Progenitor cell of endocrine pancreas (in vitro differentiated cells): ENCODE measurements around the gene DOCK1. TPM values are rescaled to one million over a fixed set of nuclear protein-coding genes. Genes with fewer than 3 reads are reported as not detected.

Source experiments
- DNase-seq: peaks from one replicate; pipeline ENCODE4 v3.0.0; 2021; ENCODE audit warnings: low spot score; ENCODE audit not compliant: unreplicated experiment
- H3K27ac Mint-ChIP-seq: 2 replicates; pipeline ENCODE4 v1.8.0; 2021; ENCODE audit warnings: mild to moderate bottlenecking, moderate library complexity, mixed read lengths
- H3K27me3 Mint-ChIP-seq: 2 replicates; pipeline ENCODE4 v1.8.0; 2021; ENCODE audit warnings: mixed read lengths
- H3K36me3 Mint-ChIP-seq: 2 replicates; pipeline ENCODE4 v1.8.0; 2022; ENCODE audit warnings: mixed read lengths; ENCODE audit not compliant: insufficient read depth
- H3K4me1 Mint-ChIP-seq: 2 replicates; pipeline ENCODE4 v1.8.0; 2021; ENCODE audit warnings: low read depth, mixed read lengths
- H3K4me3 Mint-ChIP-seq: 2 replicates; pipeline ENCODE4 v1.8.0; 2021; ENCODE audit warnings: low read depth, mild to moderate bottlenecking, moderate library complexity, mixed read lengths
- H3K9me3 Mint-ChIP-seq: 2 replicates; pipeline ENCODE4 v1.8.0; 2021; ENCODE audit warnings: low read depth, mixed read lengths
- total RNA-seq: library from RNA; stranded (reverse); gene quantifications from 2 replicates; pipeline ENCODE4 v1.2.1, GENCODE V29; 2021
- TF ChIP-seq, protein P1 (sequence below): fragments of 200-600 bp; sonication (generic); IDR thresholded peaks from one replicate; pipeline ENCODE4 v1.5.0; 2021; ENCODE audit warnings: antibody characterized with exemption, mild to moderate bottlenecking; ENCODE audit not compliant: unreplicated experiment

DOCK1 gene
- total RNA-seq, 1 donor from 2014 or later, result 77.8 TPM

DNA sequence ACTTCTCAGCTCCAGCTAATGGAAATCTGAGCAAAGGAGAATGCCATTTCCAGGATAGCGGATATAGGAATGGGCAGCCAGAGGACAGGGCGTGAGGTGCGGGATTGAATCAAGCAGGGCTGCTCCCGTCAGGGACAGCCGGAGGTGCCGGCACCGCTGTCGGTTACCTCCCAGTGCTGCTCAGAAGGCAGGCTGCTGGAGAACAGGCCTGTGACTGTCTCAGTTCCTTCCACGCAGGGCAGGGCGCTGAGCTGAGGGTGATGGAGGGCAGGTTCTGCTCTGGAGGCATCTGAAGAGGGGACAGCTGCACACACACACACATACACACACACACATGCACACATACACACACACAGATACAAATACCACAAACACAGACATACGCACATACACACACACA, 111.1 kb downstream of the DOCK1 start:
- DNase-seq, result no peak
- no peaks in the 10 kb centered on the region for H3K27me3 Mint-ChIP-seq
- H3K27ac Mint-ChIP-seq, result no peak overlapping the region
- TF ChIP-seq, protein P1, sequence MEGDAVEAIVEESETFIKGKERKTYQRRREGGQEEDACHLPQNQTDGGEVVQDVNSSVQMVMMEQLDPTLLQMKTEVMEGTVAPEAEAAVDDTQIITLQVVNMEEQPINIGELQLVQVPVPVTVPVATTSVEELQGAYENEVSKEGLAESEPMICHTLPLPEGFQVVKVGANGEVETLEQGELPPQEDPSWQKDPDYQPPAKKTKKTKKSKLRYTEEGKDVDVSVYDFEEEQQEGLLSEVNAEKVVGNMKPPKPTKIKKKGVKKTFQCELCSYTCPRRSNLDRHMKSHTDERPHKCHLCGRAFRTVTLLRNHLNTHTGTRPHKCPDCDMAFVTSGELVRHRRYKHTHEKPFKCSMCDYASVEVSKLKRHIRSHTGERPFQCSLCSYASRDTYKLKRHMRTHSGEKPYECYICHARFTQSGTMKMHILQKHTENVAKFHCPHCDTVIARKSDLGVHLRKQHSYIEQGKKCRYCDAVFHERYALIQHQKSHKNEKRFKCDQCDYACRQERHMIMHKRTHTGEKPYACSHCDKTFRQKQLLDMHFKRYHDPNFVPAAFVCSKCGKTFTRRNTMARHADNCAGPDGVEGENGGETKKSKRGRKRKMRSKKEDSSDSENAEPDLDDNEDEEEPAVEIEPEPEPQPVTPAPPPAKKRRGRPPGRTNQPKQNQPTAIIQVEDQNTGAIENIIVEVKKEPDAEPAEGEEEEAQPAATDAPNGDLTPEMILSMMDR, result no peak
- H3K4me3 Mint-ChIP-seq, result no peak overlapping the region
- H3K36me3 Mint-ChIP-seq, result peaks cover 14% of the 10 kb centered on the region
- H3K4me1 Mint-ChIP-seq, result peaks cover 6% of the 10 kb centered on the region
- no peaks in the 10 kb centered on the region for H3K9me3 Mint-ChIP-seq

DNA sequence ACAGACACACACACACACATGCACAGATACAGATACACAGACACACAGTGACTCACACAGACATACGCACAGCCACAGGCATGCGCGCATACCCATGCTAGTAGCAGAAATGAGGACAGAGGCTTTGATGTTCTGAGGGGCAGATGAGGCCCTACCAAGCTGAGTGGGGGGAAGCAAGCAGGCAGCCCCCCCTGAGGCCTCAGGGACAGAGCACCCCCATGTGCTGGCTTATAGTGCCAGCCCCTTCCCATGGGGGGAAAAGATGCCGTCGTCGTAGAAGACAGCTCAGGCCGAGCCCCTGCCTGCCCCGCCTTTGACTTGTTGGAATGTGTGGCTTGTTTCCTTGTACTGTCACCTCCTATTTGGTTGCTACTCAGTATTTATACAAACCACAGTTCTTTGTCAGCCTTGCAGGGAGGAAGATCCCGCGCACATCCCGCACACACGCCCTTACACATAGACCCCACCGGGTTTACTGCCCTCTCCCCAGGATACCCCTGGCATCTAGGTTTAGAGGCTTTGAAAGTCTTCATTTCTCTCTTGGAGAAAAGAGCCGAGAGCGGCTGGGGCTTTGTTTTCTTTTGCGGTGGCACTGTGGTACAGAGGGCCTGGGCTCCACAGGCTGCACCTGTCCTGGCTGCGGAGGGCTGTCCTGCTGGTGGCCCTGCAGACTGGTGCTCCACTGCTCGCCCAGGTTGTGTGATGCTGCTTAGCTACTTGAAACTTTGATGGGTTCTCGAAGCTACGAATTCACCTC, 112.5 kb downstream of the DOCK1 start:
- DNase-seq, result no peak
- Mint-ChIP-seq H3K36me3 (peaks cover 4% of the 10 kb centered on the region), H3K4me1 (peaks cover 4% of the 10 kb centered on the region), H3K27ac (no peak overlapping the region), H3K27me3 (no peaks in the 10 kb centered on the region), H3K4me3 (no peak overlapping the region), H3K9me3 (no peaks in the 10 kb centered on the region)
- TF ChIP-seq, protein P1, result no peak

DNA sequence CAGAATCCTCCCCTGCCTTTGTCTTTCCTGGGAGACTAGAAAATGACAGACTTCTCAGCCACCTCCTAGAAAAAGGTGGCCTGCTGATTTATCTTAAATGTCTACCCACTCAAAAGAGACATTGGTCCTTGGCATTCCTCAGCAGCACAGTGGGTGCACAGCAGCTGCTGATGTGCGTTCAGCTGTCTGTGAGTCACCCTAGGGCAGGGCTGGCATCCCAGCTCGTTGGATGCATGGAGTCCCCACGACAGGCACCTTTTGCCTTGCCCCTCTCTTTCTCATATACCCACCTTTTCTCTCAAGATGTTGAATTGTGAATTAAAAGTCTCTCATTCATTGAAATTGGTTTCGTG, 113.0 kb downstream of the DOCK1 start:
- H3K4me1 Mint-ChIP-seq, result no peaks in the 10 kb centered on the region
- peaks cover 4% of the 10 kb centered on the region for H3K36me3 Mint-ChIP-seq
- no peaks in the 10 kb centered on the region for H3K9me3 Mint-ChIP-seq
- H3K4me3 Mint-ChIP-seq, result no peak overlapping the region
- DNase-seq, result no peak
- H3K27ac Mint-ChIP-seq, result no peak overlapping the region
- TF ChIP-seq, protein P1, result no peak
- H3K27me3 Mint-ChIP-seq, result no peaks in the 10 kb centered on the region

DNA sequence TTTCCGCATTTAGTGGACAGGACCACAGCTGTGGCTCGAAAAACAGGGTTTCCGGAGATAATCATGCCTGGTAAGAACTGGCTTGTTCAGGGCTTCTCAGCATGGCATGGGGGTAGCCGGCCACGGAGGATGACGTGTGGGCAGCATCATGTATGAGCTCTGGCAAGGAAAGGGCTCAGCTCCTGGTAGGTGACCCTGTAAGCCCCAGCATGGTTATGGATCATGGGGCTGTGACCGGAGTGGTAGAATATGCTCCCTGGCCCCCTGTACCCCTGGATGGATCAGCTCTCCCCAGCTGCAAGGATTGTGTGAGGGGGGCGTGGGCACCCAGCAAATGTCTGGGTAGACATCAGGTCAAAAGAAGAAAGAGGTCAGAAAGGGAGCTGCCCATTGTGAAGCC, 113.5 kb downstream of the DOCK1 start:
- Mint-ChIP-seq H3K9me3 (no peaks in the 10 kb centered on the region), H3K27ac (no peak overlapping the region), H3K4me1 (no peaks in the 10 kb centered on the region), H3K4me3 (no peak overlapping the region), H3K36me3 (peaks cover 4% of the 10 kb centered on the region), H3K27me3 (no peaks in the 10 kb centered on the region)
- DNase-seq, result no peak
- TF ChIP-seq, protein P1, result no peak

DNA sequence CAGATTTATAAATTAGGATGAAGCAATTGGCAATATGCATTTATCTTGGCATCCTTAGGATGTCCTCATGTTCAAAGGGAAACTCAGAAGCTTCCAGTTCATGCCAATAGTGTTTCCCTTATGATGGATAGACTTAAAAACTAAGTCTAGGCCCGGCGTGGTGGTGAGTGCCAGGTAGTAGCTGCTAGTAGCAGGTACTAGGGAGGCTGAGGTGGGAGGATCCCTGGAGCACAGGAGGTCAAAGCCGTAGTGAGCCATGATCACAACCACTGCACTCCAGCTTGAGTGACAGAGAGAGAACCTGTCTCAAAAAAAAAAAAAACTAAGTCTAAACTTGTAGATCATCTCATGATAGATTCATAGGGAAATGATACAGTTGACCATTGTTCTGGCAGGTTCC, 115.0 kb downstream of the DOCK1 start:
- Mint-ChIP-seq H3K27ac (no peak overlapping the region), H3K4me3 (no peak overlapping the region), H3K9me3 (no peaks in the 10 kb centered on the region), H3K36me3 (peaks cover 8% of the 10 kb centered on the region), H3K27me3 (no peaks in the 10 kb centered on the region), H3K4me1 (peaks cover 6% of the 10 kb centered on the region)
- TF ChIP-seq, protein P1, result no peak
- no peak for DNase-seq
